Measurements from ENCODE around the gene CA11.
A peak's percentile ranks its signal among the peaks of the same experiment; 100 is the strongest.

GRCh38 chr19:48613852-48614435, 32.0 kb downstream of the CA11 start:
- TF ChIP-seq RAD21 (IDR thresholded peaks at IDR 0.05; ENCODE audit: low read length) (no peak), CTCF (IDR thresholded peaks at IDR 0.05) (no peak), SMC3 (IDR thresholded peaks at IDR 0.05; ENCODE audit: low read depth, low read length) (no peak), YY1 (IDR thresholded peaks at IDR 0.05; ENCODE audit: low read depth) (no peak), FOXJ3 (CRISPR knock-in tag; IDR thresholded peaks at IDR 0.05) (no peak), MAX (IDR thresholded peaks at IDR 0.05; ENCODE audit: low read depth) (no peak), POLR2AphosphoS5 (IDR thresholded peaks at IDR 0.05; ENCODE audit: low read depth, low read length) (peak; percentile 6; the same call in 1 of the 2 replicates), EP300 (IDR thresholded peaks at IDR 0.05; ENCODE audit: borderline replicate concordance in 1 of 2, low read depth in 1 of 2, low read length in 1 of 2) (no peak), USF2 (IDR thresholded peaks at IDR 0.05; ENCODE audit: borderline replicate concordance, low read depth, low read length) (no peak), REST (IDR thresholded peaks at IDR 0.05; ENCODE audit: low read depth, low read length) (no peak), TCF12 (IDR thresholded peaks at IDR 0.05) (no peak), PBX3 (IDR thresholded peaks at IDR 0.05) (0 out of 2 replicates have a peak, but pooled peaks have one; percentile 27), MEF2A (IDR thresholded peaks at IDR 0.05; ENCODE audit: borderline replicate concordance, low read depth) (no peak), CHD2 (IDR thresholded peaks at IDR 0.05; ENCODE audit: low read length, partially characterized antibody) (no peak)

Data from SK-N-SH (cell line).